GM12873 (cell line): ENCODE results near the gene LRRC4.

Experiments used
- TF ChIP-seq, protein P1 (sequence below): IDR thresholded peaks from 2 replicates; pipeline ENCODE4 v1.5.1; 2012; ENCODE audit warnings: low read depth, mild to moderate bottlenecking, moderate library complexity, low read length, control low read depth; ENCODE audit not compliant: insufficient read depth; ENCODE audit errors: missing control alignments

Gene LRRC4

DNA sequence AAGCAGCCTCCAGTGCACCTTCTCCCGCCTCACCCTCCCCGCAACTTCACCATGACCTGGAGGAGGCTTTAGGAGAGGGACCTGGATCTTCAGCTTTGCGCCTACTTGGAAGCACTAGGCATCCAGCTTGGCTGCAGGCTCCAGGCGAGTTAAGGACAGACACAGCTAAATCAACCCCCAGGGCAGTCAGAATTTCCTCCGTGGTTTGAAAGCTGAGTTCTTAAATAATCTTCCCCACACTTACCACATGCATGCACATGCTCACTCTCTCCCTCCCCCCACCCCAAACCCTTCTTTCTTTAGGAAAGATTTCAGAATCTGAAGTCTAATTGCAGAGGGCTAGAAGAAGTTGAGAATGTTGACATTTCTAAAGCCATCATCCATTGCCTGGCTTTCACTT is 36.7 kb upstream of the LRRC4 start:
- TF ChIP-seq, protein P1, sequence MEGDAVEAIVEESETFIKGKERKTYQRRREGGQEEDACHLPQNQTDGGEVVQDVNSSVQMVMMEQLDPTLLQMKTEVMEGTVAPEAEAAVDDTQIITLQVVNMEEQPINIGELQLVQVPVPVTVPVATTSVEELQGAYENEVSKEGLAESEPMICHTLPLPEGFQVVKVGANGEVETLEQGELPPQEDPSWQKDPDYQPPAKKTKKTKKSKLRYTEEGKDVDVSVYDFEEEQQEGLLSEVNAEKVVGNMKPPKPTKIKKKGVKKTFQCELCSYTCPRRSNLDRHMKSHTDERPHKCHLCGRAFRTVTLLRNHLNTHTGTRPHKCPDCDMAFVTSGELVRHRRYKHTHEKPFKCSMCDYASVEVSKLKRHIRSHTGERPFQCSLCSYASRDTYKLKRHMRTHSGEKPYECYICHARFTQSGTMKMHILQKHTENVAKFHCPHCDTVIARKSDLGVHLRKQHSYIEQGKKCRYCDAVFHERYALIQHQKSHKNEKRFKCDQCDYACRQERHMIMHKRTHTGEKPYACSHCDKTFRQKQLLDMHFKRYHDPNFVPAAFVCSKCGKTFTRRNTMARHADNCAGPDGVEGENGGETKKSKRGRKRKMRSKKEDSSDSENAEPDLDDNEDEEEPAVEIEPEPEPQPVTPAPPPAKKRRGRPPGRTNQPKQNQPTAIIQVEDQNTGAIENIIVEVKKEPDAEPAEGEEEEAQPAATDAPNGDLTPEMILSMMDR: no peak

DNA sequence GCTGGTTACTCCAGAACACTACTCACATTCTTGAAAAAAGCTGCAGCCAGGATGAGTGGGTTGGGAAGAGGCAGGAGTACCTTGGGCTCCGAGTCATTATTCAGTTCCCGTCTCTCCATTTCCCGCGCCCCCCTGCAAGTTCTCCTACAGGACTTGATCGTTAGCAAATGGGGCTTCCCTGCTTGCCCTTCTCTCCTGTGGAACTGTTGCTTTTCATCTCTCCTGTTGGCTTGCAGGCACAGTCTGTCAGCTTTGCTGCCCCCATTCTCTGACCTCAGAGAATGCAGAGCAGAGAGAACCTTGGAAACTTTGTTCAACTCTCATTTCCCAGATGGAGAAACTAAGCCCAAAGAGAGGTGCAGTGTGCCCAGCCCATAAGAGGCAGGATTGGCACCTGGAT is 35.6 kb upstream of the LRRC4 start:
- TF ChIP-seq, protein P1: no peak

DNA sequence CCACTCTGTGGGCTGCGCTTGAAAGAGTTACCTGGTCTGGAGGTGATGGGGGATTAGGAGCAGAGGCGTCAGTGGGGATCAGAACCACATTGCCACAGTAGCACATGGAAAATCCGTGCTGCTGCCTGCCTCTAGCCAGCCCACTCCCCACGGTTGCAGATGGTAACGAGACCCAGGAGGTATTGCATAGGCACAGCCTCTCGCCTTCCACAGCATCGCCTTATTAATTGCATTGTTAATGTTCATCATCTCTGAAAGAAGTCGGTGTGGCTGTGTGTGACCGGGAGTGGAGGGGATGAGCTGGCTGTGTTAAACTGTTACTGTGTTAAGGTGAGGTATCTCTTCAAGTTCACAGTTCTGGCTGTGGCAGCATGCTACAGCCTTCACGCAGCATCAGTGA is 35.2 kb upstream of the LRRC4 start:
- TF ChIP-seq, protein P1: no peak

DNA sequence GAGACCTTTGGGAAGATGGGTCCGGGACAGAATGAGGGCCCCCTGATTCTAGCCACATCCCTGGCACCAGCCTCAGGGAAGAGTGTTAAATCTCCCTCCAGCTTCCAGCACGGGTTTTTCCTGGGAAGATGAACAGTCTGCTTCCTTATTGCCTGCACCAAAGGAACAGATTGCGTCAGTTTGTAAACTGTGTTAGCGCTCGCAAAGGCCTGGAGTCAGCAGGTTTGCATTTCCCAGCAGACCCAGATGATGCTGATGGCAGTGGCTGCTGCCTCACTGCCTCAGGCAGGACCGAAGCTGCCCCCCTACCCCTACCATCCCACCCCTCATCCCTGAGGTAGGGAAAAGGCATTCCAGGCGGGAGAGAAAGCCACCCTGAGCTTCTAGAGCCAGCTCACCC is 34.6 kb upstream of the LRRC4 start:
- TF ChIP-seq, protein P1: no peak

DNA sequence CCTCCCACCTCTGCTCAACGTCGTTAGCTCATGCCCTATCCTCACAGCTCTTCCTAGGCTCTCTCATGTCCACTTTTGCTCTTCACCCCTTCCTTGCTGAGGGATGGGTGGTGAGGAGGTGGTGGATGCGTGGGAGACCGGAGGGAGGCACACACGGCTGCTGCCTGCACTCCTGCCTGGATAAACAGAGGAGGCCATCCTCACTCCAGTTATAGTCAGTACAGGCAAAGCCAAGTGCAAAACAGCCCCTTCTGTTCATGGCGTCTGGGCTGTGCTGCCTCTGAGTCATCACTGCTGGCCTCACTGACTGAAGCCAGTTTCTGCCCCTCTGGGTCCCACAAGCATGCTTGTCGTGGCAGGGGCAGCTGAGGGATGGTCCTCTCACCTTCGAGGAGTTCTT is 31.9 kb upstream of the LRRC4 start:
- TF ChIP-seq, protein P1: no peak

DNA sequence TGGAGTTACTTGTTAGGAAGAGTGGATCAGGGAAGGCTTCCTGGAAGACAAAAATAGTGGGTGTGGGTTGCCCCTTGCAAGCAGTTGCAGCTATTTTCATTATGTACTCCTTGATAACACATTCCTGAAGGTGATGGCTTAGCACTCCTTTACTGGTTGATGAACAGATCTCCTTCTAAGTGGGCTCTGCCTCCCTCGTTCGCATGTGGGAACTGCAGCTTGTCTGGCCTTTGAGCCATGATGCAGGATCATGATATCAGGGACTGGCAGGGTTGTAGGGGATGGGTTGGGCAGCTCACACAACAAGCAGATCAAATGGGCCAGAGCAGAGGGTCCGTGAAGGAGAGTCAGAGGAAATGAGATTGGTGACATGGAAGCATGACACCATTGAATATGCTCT is 28.8 kb upstream of the LRRC4 start:
- TF ChIP-seq, protein P1: no peak

DNA sequence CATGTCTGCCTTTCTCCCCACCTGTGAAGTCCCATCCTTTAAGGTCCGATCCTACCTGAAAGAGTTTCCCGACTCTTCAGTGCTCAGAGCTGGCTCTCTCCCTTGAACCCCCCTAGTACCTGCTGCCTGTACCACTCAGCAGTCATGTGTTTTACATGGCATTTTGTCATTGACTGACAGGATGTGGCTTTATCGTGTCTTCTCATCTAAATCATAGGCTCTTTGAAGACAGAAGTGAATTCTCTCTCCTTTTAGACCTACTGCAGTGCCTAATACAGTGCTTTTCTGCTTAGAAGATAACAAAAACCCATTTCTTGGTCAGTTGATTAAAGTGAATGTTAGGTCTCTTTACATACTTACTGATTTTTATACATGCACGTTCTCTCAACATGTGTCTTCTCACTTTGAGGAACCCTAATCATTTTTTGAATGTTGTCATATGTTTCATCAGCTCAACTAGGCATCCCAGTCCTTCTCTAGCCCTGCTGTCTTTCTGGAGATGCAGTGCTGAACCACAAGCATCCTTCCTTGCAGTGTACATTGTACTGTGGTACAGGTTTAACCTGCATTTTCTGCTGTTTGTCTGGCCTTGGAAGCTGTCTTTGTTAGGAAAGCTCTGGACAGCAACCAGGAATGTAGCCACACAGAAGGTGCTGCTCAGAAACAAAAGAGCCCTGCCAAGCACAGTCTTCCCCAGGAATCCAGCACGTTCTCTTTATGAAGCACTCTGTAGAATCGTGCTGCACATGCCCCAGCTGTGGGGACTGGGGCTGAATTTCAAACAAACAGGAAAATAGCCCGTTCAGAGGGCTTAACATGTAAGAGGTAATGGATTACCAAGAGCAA is 28.1 kb upstream of the LRRC4 start:
- TF ChIP-seq, protein P1: no peak
